Measurements from ENCODE around the gene FAM47E.

DNA sequence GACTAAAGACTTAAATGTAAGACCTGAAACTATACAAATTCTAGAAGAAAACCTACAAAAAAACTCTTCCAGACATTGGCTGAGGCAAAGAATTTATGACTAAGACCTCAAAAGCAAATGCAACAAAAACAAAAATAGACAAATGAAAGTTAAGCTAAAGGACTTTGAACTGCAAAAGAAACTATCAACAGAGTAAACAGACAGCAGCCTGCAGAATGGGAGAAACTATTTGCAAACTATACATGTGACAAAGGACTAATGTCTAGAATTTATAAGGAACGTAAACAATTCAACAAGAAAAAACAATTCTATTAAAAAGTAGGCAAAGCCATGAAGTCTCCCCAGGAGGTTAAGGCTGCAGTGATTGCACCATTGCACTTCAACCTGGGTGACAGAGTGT lies 9.1 kb downstream of the FAM47E start:
- TF ChIP-seq EZH2 (IDR thresholded peaks at IDR 0.05; ENCODE audit: low read length) = no peak
- TF ChIP-seq, protein P1, sequence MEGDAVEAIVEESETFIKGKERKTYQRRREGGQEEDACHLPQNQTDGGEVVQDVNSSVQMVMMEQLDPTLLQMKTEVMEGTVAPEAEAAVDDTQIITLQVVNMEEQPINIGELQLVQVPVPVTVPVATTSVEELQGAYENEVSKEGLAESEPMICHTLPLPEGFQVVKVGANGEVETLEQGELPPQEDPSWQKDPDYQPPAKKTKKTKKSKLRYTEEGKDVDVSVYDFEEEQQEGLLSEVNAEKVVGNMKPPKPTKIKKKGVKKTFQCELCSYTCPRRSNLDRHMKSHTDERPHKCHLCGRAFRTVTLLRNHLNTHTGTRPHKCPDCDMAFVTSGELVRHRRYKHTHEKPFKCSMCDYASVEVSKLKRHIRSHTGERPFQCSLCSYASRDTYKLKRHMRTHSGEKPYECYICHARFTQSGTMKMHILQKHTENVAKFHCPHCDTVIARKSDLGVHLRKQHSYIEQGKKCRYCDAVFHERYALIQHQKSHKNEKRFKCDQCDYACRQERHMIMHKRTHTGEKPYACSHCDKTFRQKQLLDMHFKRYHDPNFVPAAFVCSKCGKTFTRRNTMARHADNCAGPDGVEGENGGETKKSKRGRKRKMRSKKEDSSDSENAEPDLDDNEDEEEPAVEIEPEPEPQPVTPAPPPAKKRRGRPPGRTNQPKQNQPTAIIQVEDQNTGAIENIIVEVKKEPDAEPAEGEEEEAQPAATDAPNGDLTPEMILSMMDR (optimal IDR thresholded peaks at IDR 0.05 in 1 of 3, IDR thresholded peaks at IDR 0.05 in 1 of 3, conservative IDR thresholded peaks at IDR 0.05 in 1 of 3; ENCODE audit: extremely low read depth in 1 of 3, insufficient read depth in 2 of 3, low read length in 3 of 3) = no peak

Data from keratinocyte (primary cell).